Measurements from ENCODE around the gene SERHL2. TPM values are rescaled to one million over a fixed set of nuclear protein-coding genes. Genes with fewer than 3 reads are reported as not detected.
"Not testable (repeated sequence)": the region's sequence is repeated elsewhere in the genome, so short reads cannot be mapped to it uniquely, and the experiment has no call there.

Gene SERHL2
- total and polyA plus RNA-seq, 2 experiments from 2014 or later, result 1.5 to 2.1 TPM

DNA sequence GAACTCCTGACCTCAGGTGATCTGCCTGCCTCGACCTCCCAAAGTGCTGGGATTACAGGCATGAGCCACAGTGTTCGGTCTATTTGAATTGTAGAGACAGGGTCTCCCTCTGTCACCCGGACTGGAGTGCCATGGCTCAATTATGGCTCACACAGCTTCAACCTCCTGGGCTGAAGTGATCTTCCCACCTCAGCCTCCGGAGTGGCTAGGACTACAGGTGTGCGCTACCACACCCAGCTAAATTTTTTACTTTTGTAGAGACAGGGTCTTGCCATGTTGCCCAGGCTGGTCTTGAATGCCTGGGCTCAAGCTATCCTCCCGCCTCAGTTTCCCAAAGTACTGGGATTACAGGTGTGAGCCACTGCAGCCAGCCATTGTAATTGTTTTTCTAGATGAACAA lies 14.2 kb downstream of the SERHL2 start:
- not testable (repeated sequence) for ATAC-seq; H3K36me3 ChIP-seq (ENCODE audit: insufficient read depth)
- H3K27me3 Mint-ChIP-seq (ENCODE audit: insufficient read depth, low read depth, poor library complexity), result peaks cover 12% of the 10 kb centered on the region

DNA sequence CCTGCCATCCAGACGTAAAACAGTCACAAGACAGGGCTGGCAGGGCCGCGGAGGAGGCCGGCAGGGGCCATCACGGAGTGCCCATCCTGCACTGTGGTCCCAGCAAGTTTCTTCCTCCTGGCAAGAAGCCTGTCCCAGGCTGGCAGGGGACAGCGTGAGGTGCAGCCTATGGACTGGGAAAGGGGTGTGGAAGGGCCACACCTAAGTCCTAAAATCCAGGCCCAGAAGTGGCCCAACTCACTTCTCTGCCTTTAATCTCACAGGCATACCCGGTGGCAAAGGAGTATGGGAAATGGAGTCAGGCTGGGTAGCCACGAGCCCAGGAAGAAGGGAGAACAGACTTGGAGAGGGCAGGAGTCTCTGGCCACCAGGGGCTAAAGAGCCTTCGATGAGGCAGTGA lies 16.8 kb downstream of the SERHL2 start:
- H3K4me3 ChIP-seq; H3K9me2 ChIP-seq (ENCODE audit: insufficient read depth); H3K4me3 Mint-ChIP-seq; H3K79me2 ChIP-seq (replicated peaks; ENCODE audit: insufficient read depth); H3K27me3 Mint-ChIP-seq (ENCODE audit: insufficient read depth, low read depth, poor library complexity); DNase-seq (ENCODE audit: low spot score); H3K27me3 ChIP-seq (ENCODE audit: insufficient read depth); H3K27ac ChIP-seq (ENCODE audit: low read depth); H3K4me1 ChIP-seq (ENCODE audit: insufficient read depth); H3F3A ChIP-seq (replicated peaks; ENCODE audit: low read depth); H3K36me3 ChIP-seq (ENCODE audit: insufficient read depth); H3K27ac Mint-ChIP-seq; H3K9me3 Mint-ChIP-seq; H3K4me2 ChIP-seq; H2AFZ ChIP-seq; H4K20me1 ChIP-seq (replicated peaks; ENCODE audit: insufficient read depth): not testable (repeated sequence)
- peak; percentile 34 for ATAC-seq
- peaks cover 40% of the 10 kb centered on the region; the same call in 2 of the 3 replicates for H3K36me3 Mint-ChIP-seq (ENCODE audit: low read depth)
- H3K4me1 Mint-ChIP-seq, result peaks cover 15% of the 10 kb centered on the region

More for the DNA sequence above, 14.2 kb downstream of the SERHL2 start:
- not testable (repeated sequence) for H3K27ac ChIP-seq (ENCODE audit: low read depth); H3F3A ChIP-seq (replicated peaks; ENCODE audit: low read depth); H4K20me1 ChIP-seq (replicated peaks; ENCODE audit: insufficient read depth); DNase-seq (ENCODE audit: low spot score); H3K4me2 ChIP-seq; H3K27ac Mint-ChIP-seq; H3K4me3 Mint-ChIP-seq; H3K4me3 ChIP-seq; H3K79me2 ChIP-seq (replicated peaks; ENCODE audit: insufficient read depth); H3K9me2 ChIP-seq (ENCODE audit: insufficient read depth); H3K4me1 ChIP-seq (ENCODE audit: insufficient read depth); H3K27me3 ChIP-seq (ENCODE audit: insufficient read depth); H2AFZ ChIP-seq; H3K9me3 Mint-ChIP-seq
- Mint-ChIP-seq H3K4me1 (peaks cover 15% of the 10 kb centered on the region), H3K36me3 (ENCODE audit: low read depth) (peaks cover 26% of the 10 kb centered on the region; the same call in 2 of the 3 replicates)

DNA sequence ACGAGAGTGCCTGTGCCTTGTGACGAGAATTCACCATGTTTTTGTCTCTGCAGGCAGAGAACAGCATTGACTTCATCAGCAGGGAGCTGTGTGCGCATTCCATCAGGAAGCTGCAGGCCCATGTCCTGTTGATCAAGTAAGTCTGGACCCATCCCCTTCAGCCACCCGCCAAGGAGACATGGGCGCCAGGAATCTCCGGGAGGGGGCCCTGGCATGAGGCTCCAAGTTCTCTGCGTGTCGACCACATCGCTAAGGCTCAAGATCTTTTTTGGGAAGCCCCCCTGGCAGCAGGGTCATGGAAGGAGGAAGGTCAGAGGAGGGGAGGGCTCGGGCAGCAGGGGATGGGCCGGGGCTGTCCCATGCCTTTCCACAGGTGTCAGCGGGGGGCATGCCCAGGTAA lies 17.3 kb downstream of the SERHL2 start:
- H2AFZ ChIP-seq; H3K79me2 ChIP-seq (replicated peaks; ENCODE audit: insufficient read depth); H3K4me3 ChIP-seq; DNase-seq (ENCODE audit: low spot score); H3K27me3 ChIP-seq (ENCODE audit: insufficient read depth); H3K4me1 ChIP-seq (ENCODE audit: insufficient read depth); H3K4me3 Mint-ChIP-seq; H3K27ac ChIP-seq (ENCODE audit: low read depth); H3K4me2 ChIP-seq; H3K27me3 Mint-ChIP-seq (ENCODE audit: insufficient read depth, low read depth, poor library complexity); H3F3A ChIP-seq (replicated peaks; ENCODE audit: low read depth); H3K9me2 ChIP-seq (ENCODE audit: insufficient read depth); H3K9me3 Mint-ChIP-seq; H3K36me3 ChIP-seq (ENCODE audit: insufficient read depth); H4K20me1 ChIP-seq (replicated peaks; ENCODE audit: insufficient read depth): not testable (repeated sequence)
- Mint-ChIP-seq H3K4me1 (peaks cover 15% of the 10 kb centered on the region), H3K36me3 (ENCODE audit: low read depth) (peaks cover 40% of the 10 kb centered on the region; the same call in 2 of the 3 replicates), H3K27ac (peak overlapping the region; percentile 64; the same call in 1 of the 2 replicates)
- ATAC-seq, result peak; percentile 6

DNA sequence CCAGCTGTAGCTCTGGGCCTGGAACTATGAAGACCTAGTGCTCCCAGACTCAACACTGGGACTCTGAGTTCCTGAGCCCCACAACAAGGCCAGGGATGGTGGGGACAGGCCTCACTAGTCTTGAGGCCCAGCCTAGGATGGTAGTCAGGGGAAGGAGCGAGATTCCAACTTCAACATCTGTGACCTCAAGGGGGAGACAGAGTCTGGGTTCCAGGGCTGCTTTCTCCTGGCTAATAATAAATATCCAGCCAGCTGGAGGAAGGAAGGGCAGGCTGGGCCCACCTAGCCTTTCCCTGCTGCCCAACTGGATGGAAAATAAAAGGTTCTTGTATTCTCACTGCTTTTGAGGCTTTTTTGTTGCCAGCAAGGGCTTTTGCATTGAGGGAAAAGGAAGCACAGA lies 20.3 kb downstream of the SERHL2 start:
- not testable (repeated sequence) for H3K27ac Mint-ChIP-seq; H3K4me3 Mint-ChIP-seq; H3K79me2 ChIP-seq (replicated peaks; ENCODE audit: insufficient read depth); H3K9me2 ChIP-seq (ENCODE audit: insufficient read depth); H2AFZ ChIP-seq; H3K4me2 ChIP-seq; H3K9me3 Mint-ChIP-seq; H3K27me3 ChIP-seq (ENCODE audit: insufficient read depth); H3K27me3 Mint-ChIP-seq (ENCODE audit: insufficient read depth, low read depth, poor library complexity); H3F3A ChIP-seq (replicated peaks; ENCODE audit: low read depth); DNase-seq (ENCODE audit: low spot score); ATAC-seq; H4K20me1 ChIP-seq (replicated peaks; ENCODE audit: insufficient read depth); H3K27ac ChIP-seq (ENCODE audit: low read depth); H3K4me3 ChIP-seq; H3K36me3 ChIP-seq (ENCODE audit: insufficient read depth); H3K4me1 ChIP-seq (ENCODE audit: insufficient read depth)
- Mint-ChIP-seq H3K4me1 (peaks cover 15% of the 10 kb centered on the region), H3K36me3 (ENCODE audit: low read depth) (peaks cover 59% of the 10 kb centered on the region)

DNA sequence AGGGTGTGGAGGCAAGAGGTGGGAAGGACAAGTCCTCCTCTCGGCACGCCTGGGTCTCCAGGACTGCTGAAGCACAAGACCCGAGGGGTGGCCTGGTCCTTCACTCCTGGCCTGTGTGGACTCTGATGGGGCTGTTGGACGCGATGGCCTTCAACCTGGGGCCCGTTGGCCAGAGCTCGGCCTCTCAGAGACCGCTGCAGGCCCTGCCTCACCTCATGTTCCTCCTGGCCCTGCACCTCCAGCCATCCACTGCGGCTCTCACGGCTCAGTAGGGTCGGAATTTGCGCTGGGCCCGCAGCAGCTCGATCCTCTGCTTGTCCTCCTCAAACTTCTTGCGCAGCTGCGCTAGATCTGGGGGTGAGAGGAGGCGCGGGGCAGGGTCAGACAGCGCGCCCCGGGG lies 20.7 kb downstream of the SERHL2 start:
- H3K36me3 Mint-ChIP-seq (ENCODE audit: low read depth), result peaks cover 61% of the 10 kb centered on the region
- H3K4me3 Mint-ChIP-seq, ATAC-seq: not testable (repeated sequence)

DNA sequence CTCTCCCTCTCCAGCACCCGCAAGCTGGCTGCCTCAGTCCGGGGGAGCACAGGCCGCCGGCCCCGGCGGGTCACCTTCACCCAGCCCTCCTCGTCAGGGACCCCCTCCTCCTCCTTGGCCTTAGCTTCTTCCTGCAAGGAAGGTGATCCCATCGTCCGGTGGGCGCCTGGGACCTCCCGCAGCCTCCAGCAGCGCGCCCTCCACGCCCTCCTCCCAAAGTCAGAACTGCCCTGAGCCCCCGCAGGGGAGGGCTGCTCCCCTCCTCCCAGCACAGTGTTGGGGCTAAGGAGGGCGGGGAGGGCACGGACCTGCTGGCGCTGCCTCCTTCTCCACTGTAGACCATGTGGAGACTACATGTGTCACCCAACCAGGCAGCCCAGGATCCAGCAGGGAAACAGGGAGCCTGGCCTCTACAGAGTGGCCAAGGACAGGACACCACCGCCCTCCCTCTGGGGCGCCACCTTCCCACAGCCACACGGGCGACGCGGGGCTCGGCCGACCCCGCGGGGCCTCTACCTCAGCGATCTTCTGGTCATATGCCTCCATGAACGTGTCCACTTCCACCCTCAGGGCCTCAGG lies 22.3 kb downstream of the SERHL2 start:
- not testable (repeated sequence) for H3K27me3 ChIP-seq (ENCODE audit: insufficient read depth); H3K27ac Mint-ChIP-seq

More for the DNA sequence above, 20.7 kb downstream of the SERHL2 start:
- H3F3A ChIP-seq (replicated peaks; ENCODE audit: low read depth); H4K20me1 ChIP-seq (replicated peaks; ENCODE audit: insufficient read depth); H3K4me3 ChIP-seq; H3K9me3 Mint-ChIP-seq; H3K9me2 ChIP-seq (ENCODE audit: insufficient read depth); H3K27me3 ChIP-seq (ENCODE audit: insufficient read depth); H3K27ac Mint-ChIP-seq; H3K36me3 ChIP-seq (ENCODE audit: insufficient read depth); H3K4me2 ChIP-seq; H3K4me1 ChIP-seq (ENCODE audit: insufficient read depth); DNase-seq (ENCODE audit: low spot score); H3K27ac ChIP-seq (ENCODE audit: low read depth); H3K27me3 Mint-ChIP-seq (ENCODE audit: insufficient read depth, low read depth, poor library complexity); H2AFZ ChIP-seq; H3K79me2 ChIP-seq (replicated peaks; ENCODE audit: insufficient read depth): not testable (repeated sequence)
- H3K4me1 Mint-ChIP-seq, result peaks cover 15% of the 10 kb centered on the region

DNA sequence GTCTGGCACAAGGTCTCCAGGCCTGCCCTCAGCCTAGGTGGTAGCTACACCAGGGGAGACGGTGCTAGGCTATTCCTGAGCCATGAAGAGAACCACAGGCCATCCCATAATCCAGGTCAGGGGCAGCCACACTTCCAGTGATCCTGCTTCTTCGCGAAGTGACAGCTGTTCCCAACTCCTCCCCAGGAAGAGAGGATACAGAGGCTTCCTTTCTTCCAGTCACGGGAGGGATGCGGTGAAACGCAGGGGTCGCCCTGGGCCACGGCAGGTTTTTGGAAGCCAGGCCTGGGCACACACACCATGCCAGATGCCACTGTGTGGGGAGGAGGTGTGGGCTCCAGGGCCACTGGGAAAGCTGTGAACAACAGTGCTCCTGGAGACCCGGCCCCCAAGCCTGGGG lies 23.4 kb downstream of the SERHL2 start:
- H3K36me3 Mint-ChIP-seq (ENCODE audit: low read depth), result peaks cover 47% of the 10 kb centered on the region
- not testable (repeated sequence) for DNase-seq (ENCODE audit: low spot score); ATAC-seq; H3K4me3 Mint-ChIP-seq; H3K4me1 Mint-ChIP-seq; H3K9me2 ChIP-seq (ENCODE audit: insufficient read depth); H3K27me3 ChIP-seq (ENCODE audit: insufficient read depth); H3K9me3 Mint-ChIP-seq; H3K4me2 ChIP-seq; H3K27ac Mint-ChIP-seq; H3K27ac ChIP-seq (ENCODE audit: low read depth); H3K27me3 Mint-ChIP-seq (ENCODE audit: insufficient read depth, low read depth, poor library complexity); H3K4me3 ChIP-seq; H4K20me1 ChIP-seq (replicated peaks; ENCODE audit: insufficient read depth); H3K36me3 ChIP-seq (ENCODE audit: insufficient read depth); H2AFZ ChIP-seq; H3K4me1 ChIP-seq (ENCODE audit: insufficient read depth); H3F3A ChIP-seq (replicated peaks; ENCODE audit: low read depth)
- peaks cover 13% of the 10 kb centered on the region for H3K79me2 ChIP-seq (replicated peaks; ENCODE audit: insufficient read depth)

More for the DNA sequence above, 22.3 kb downstream of the SERHL2 start:
- not testable (repeated sequence) for H3K36me3 ChIP-seq (ENCODE audit: insufficient read depth); H3K4me1 Mint-ChIP-seq; H3K4me3 Mint-ChIP-seq; H3K4me3 ChIP-seq; H3K4me1 ChIP-seq (ENCODE audit: insufficient read depth); H3K9me3 Mint-ChIP-seq; H4K20me1 ChIP-seq (replicated peaks; ENCODE audit: insufficient read depth); H3F3A ChIP-seq (replicated peaks; ENCODE audit: low read depth); H2AFZ ChIP-seq; H3K4me2 ChIP-seq; DNase-seq (ENCODE audit: low spot score); H3K27ac ChIP-seq (ENCODE audit: low read depth); H3K9me2 ChIP-seq (ENCODE audit: insufficient read depth); ATAC-seq; H3K27me3 Mint-ChIP-seq (ENCODE audit: insufficient read depth, low read depth, poor library complexity)
- H3K79me2 ChIP-seq (replicated peaks; ENCODE audit: insufficient read depth), result peaks cover 13% of the 10 kb centered on the region
- peaks cover 55% of the 10 kb centered on the region for H3K36me3 Mint-ChIP-seq (ENCODE audit: low read depth)

Data from GM23338 (cell line).